Urothelium cell line (cell line): ENCODE measurements around the gene PRR30.
A peak's percentile ranks its signal among the peaks of the same experiment; 100 is the strongest.

Experiments
- DNase-seq: peaks from one replicate; pipeline ENCODE4 v3.0.0; 2011; ENCODE audit warnings: low spot score, mixed read lengths
- FAIRE-seq: peaks from 2 replicates; lab custom pipeline; 2011; peaks lifted over from hg19 to GRCh38; lab: Jason Lieb, UNC

PRR30 gene

GRCh38 chr2:27155069-27155520 lies 15.9 kb upstream of the PRR30 start:
- FAIRE-seq (no peak), DNase-seq (no peak)

- no peak for FAIRE-seq
These were observed 15.3 kb upstream of the PRR30 start for GRCh38 chr2:27154488-27154887.

GRCh38 chr2:27152796-27153464 lies 13.7 kb upstream of the PRR30 start:
- FAIRE-seq: no peak
- DNase-seq: peak; percentile 41

More at GRCh38 chr2:27154488-27154887, 15.3 kb upstream of the PRR30 start:
- no peak for DNase-seq

GRCh38 chr2:27152102-27152795 lies 13.0 kb upstream of the PRR30 start:
- DNase-seq (no peak), FAIRE-seq (no peak)

- FAIRE-seq (peak; percentile 40), DNase-seq (no peak)
These were observed 11.5 kb upstream of the PRR30 start for GRCh38 chr2:27150639-27151230.

GRCh38 chr2:27149570-27150405 lies 10.6 kb upstream of the PRR30 start:
- peak; percentile 35 for FAIRE-seq
- no peak for DNase-seq

- DNase-seq: no peak
- FAIRE-seq: no peak
These were observed 9.7 kb upstream of the PRR30 start, which contains the start of gene TCF23 for GRCh38 chr2:27148801-27149439. Gene TCF23, plus strand, starts transcription at chr2:27149004. Its CDS starts 130 bp downstream, at chr2:27149134.

- no peak for DNase-seq
- no peak for FAIRE-seq
These were observed 8.7 kb upstream of the PRR30 start for GRCh38 chr2:27147935-27148334.

- FAIRE-seq (no peak), DNase-seq (no peak)
These were observed 6.5 kb upstream of the PRR30 start for GRCh38 chr2:27145682-27146081.

- FAIRE-seq (no peak), DNase-seq (no peak)
These were observed 4.1 kb upstream of the PRR30 start for GRCh38 chr2:27143285-27143684.

- FAIRE-seq: no peak
- DNase-seq: no peak
These were observed 1.1 kb downstream of the PRR30 start for GRCh38 chr2:27138111-27138510.

GRCh38 chr2:27137322-27137935 lies 1.8 kb downstream of the PRR30 start:
- DNase-seq (no peak), FAIRE-seq (no peak)

- DNase-seq (no peak), FAIRE-seq (no peak)
These were observed 2.5 kb downstream of the PRR30 start for GRCh38 chr2:27136751-27137150.

GRCh38 chr2:27135478-27135955 lies 3.7 kb downstream of the PRR30 start:
- peak; percentile 93 for FAIRE-seq
- no peak for DNase-seq

GRCh38 chr2:27134781-27135477 lies 4.3 kb downstream of the PRR30 start:
- FAIRE-seq (no peak), DNase-seq (no peak)

- peak; percentile 100 for DNase-seq
- peak; percentile 77 for FAIRE-seq
These were observed 5.1 kb downstream of the PRR30 start, which contains the start of gene PREB for GRCh38 chr2:27133905-27134780. Gene PREB, minus strand, starts transcription at chr2:27134636. Its CDS starts 215 bp downstream, at chr2:27134421.

GRCh38 chr2:27133195-27133875 lies 5.9 kb downstream of the PRR30 start:
- DNase-seq (no peak), FAIRE-seq (no peak)

- FAIRE-seq (no peak), DNase-seq (no peak)
These were observed 7.8 kb downstream of the PRR30 start for GRCh38 chr2:27131429-27131828.
